K562 treated with DMSO at 1 percent for 48 hours (cell line): Measurements from ENCODE around the gene GOLGA8N. TPM values are rescaled to one million over a fixed set of nuclear protein-coding genes. Genes with fewer than 3 reads are reported as not detected.

Experiments
- total RNA-seq: library from RNA; unstranded; fragments of 300-600 nt; gene quantifications from 2 replicates; pipeline ENCODE4 v1.2.3, GENCODE V29; 2022; ENCODE audit warnings: low replicate concordance; ENCODE audit errors: extremely low read depth

GOLGA8N gene
- total RNA-seq, result not detected in 2 replicates

DNA sequence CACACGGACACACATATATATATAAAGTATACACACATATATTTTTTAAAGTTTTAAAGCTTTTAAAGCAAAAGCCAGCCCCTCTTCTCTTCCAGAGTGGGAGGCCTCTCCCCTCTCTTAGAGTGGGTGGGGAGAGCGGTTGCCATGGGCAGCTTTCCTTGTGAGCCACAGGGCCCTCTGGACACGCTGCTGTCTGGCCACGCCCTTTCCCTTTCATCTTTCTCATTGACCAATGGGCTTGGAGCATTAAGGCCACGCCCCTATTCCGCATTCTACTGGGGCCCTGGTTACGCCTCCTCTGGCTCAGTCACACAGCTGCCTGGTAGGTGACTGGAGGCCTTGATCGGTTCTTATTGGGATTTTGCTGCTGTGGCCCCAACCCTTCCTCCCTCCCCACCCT lies at the start of gene GOLGA8N:
GOLGA8N (plus strand) TSS at position 306 of the 400 bp plus-strand sequence.

DNA sequence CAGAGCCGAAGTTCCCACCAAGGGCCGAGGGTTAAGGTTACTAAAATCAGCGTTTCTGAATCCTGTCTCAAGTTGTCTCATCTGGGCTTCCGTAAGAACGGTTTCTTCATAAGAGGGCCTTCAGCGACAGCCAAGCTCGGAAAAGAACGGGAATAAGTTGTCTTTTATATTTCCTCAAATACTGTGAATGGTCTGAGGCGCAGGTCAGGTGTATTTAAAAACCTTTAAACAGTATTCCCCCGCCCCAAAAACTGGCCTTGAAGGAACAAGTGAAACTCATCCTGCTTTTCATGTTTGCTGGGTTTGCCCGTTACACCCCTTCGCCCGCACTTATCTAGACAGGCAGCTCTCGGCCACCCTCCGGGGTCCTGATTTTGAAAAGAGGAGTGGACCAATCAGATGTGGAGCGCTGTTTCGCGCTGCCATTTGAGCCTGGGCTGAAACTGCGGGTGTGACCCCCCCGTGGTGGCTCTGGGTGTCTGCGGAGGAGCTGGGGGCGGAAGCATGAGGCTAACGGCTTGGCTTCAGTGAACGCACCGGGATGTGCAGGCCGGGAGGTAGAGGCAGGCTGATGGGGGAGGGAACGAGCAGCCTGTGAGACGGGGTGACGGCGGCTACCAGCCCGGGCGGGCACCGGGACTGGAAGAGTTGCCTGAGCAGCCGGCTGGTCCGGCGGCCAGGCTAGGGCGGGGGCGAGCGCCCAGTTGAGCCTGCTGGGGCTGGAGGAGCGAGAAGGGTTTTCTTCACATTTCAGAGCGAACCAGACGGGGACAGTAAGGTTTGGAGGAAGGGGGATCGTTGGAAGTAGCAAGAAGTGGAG lies 22.0 kb downstream of the GOLGA8N start, which contains the start of gene ARHGAP11A:
ARHGAP11A (plus strand) TSS at position 454 of the 820 bp plus-strand sequence. CDS start 708 bp downstream, outside the sequence.

DNA sequence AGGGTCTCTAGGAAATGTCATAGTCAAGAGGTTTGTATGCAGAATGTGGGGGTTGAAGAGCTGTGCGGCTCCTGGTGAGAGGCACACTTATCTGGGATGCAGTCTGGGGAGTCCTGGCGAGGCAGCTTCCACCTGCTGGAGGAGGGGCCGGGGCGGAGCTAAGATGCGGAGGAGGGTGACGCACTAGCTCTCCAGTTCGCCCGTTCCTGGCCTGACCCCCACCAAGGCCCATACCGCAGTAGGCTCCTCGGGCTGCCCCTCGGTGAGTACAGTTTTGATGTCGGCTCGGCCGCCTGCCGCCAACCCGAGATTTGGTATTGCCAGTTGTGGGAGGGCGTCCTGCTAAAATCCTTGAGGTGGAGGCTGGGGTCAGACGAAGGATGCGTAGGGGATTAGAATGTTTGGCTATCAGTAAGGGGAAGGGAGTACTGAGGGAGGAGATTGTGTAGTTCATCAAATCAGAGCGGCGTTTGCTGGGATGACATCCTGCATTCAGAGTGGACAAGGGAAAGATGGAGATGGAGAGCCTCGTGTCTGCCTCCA lies 48.3 kb downstream of the GOLGA8N start, which contains the start of gene SCG5:
SCG5 (plus strand) TSS at position 194 of the 543 bp plus-strand sequence. CDS start 1,883 bp downstream, outside the sequence.

Other genes with a start within 250 kb of the GOLGA8N start
- gene GOLGA8K, start 190.2 kb upstream of the GOLGA8N start, total RNA-seq, result not detected in 2 replicates
- gene GOLGA8O, start 137.8 kb upstream of the GOLGA8N start, total RNA-seq, result not detected in 2 replicates
- gene ARHGAP11A, start 22.0 kb downstream of the GOLGA8N start, total RNA-seq, result not detected in 2 replicates
- not detected in 2 replicates for gene SCG5, start 48.3 kb downstream of the GOLGA8N start, total RNA-seq
- gene GREM1, start 124.5 kb downstream of the GOLGA8N start, total RNA-seq, result not detected in 2 replicates